HL-60/S4 treated with phorbol 12-myristate 13-acetate at 8.2 ng/mL for 4 days and 3 days (cell line): ENCODE results near the gene RB1.
"Not testable (repeated sequence)": the region's sequence is repeated elsewhere in the genome, so short reads cannot be mapped to it uniquely, and the experiment has no call there.

Source experiments
- in situ Hi-C: fragments of 300-500 bp; cut with MboI; formaldehyde crosslinking; loops from 2 replicates; pipeline ENCODE4 v1.15.0; 2022; ENCODE audit warnings: low sequenced_read_pairs

Gene RB1

GRCh38 chr13:48346583-48346982, 43.0 kb downstream of the RB1 start:
- in situ Hi-C loops, result no loop called here

- in situ Hi-C loops, result no loop called here
These were observed 46.0 kb downstream of the RB1 start for GRCh38 chr13:48349525-48349924.

DNA sequence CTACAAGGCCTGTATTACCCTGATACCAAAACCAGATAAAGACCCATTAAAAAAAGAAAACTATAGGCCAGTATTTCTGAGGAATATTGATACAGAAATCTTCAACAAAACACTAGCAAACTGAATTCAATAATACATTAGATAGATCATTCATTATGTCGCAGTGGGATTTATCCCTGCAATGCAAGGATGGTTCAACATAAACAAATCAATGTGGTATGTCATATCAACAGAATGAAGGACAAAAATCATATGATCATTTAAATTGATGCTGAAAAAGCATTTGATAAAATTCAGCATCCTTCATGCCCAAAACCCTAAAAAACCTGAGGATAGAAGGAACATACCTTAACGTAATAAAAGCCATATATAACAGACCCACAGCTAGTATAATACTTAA, 50.0 kb downstream of the RB1 start:
- in situ Hi-C loops, result no loop called here

GRCh38 chr13:48355524-48355923, 52.0 kb downstream of the RB1 start:
- in situ Hi-C loops, result not testable (repeated sequence)

GRCh38 chr13:48356750-48357149, 53.2 kb downstream of the RB1 start:
- in situ Hi-C loops, result no loop called here

DNA sequence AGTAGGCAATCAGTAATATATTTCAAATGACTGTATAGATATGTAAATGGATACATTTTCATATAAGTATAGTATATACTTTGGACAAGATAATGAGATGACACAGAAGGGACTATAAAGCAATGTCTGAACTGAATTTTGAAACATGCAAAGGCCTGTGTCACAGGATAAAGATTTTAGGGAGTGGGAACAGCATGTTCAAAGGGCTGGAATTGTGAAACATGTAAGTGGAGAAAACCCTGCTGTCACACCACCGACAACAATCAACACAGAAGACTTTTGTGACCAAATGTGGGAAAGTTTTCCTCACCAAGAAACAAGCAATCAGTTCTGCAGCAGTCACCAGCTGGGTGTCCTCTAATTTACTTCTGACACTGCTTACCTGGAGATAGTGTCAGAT, 66.4 kb downstream of the RB1 start:
- in situ Hi-C loops, result no loop called here

DNA sequence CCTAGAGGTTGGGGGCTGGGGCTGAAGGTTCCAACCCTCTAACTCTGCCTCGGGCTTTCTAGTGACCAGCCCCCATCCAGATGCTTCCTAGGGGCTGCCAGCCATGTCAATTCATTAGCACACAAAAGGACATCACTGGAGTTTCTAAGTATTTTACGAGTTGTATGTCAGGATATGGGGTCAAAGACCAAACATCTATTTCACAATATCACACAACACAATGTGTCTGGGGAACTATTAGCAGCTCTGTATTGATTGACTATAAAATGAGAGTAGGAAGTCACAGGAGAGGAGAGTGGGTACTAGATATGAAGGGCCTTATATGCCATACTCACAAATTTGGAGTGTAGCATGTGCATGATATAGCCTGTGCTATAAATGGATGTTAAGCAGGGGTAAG, 67.3 kb downstream of the RB1 start:
- in situ Hi-C loops, result no loop called here

GRCh38 chr13:48377857-48378256, 74.3 kb downstream of the RB1 start:
- in situ Hi-C loops, result no loop called here

DNA sequence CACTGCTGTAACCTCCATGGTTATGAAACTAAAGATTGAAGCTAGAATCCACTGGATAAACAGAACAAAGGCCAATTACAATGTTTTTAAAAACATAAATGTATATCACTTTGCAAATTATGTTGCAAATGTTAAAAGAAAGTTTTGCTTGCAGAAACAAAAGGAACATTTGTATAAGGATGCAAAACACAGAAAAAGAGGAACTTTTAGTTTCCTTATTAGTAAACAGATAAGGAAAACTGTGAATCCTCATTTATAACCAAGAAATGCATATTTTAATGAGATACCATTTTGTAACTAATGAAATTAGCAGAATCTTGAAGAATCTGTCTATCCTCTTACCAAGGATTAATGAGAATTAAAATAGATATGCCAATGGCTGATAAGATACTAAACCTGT, 77.0 kb downstream of the RB1 start:
- in situ Hi-C loops, result no loop called here

DNA sequence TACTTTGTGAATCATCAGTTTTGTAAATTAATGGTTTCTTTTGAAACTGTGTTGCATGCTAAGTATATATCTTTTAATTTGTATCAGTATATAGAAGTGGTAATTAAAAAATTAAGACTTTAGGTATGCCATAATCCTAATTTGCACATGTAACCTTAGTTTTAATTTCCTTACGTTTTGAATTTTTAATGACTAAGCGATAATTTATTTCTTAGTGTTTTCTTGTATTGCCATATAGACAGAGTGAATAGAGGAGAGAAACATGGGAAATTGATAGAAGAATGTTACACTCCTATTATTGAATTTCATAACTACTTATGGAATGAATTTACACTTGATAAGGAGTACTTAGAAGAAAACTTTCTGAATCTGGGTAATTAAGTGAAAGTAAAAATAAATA, 79.8 kb downstream of the RB1 start:
- in situ Hi-C loops, result no loop called here

DNA sequence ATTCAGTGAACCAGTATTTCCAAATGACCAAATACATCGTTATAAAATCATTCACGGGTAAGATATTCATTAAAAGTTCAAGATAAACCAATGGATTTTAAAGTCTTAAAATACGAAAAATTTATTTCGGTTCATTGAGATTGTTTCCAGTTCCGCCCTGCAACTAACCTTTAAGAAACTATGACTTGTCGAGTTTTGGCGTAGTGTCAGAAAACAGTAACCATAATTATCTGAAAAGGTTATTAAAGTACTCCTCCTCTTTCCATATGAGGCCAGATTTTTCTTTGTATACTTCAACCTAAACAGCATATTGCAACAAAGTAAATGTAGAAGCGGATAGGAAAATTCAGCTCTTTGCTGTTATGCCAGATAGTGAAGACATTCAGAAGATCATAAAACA, 83.3 kb downstream of the RB1 start:
- in situ Hi-C loops, result no loop called here

DNA sequence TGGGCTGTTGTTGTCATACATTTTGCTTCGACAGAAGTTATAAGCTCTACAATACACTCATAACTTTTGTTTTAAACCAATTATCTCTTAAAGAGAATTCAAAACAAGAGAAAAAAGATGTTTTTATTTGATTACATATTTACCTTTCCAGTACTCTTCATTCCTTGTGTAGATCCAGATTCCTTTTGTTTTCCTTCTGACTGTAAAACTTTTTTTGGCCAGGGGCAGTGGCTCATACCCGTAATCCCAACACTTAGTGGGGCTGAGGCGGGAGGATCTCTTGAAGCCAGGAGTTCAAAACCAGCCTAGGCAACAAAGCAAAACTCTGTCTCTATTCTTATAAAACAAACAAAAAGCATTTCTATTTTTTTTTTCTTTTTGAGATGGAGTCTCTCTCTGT, 87.7 kb downstream of the RB1 start:
- in situ Hi-C loops, result no loop called here

GRCh38 chr13:48393030-48393697, 89.6 kb downstream of the RB1 start:
- in situ Hi-C loops, result no loop called here

- in situ Hi-C loops, result no loop called here
These were observed 90.1 kb downstream of the RB1 start for GRCh38 chr13:48393698-48394085.

DNA sequence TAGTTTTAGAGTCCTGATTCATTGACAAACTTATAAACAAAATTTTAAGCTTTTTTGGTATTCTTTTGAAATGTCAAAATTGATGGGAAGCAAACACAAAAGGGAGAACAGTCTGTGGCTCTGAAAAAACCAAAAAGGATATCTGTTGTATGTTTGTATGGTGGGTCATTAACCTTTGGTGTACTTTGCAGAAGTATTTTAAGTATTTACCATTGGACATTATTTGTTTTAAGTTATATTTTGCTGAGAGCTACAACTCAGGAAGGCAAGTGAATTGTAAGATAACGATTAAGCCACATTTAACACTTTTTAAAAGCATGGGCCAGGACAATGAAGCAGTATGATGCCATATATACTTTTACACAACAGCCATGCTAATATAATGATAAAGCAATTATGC, 94.2 kb downstream of the RB1 start:
- in situ Hi-C loops, result no loop called here

DNA sequence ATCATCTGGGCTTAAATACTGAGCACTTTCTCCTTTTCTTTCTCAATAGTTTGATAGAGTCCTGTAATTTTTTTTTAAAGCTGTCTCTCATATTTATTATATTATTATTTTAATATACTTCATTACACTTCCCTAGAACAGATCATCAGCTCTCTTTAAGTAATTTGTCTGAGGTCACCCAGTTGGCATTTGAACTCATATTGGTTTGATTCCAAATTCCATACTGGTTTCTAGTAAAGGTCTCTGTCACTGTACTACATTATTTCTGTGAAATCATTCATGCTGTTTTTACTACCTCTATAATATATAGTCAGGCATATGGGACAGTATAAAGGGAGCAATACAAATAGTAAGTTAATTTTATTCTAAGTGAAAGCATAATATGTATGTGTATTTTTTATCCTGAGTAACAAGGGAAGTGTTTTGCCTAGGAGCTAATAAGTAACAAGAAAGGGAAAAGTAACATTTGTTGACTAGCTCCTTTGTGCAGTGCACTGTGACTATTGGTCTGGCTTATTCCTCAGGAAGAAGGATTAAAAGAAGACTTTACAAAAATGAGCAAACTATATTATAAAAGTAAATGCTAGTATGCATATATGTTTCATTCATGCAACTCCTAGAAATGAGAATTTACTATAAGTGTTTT, 95.0 kb downstream of the RB1 start:
- in situ Hi-C loops, result no loop called here

DNA sequence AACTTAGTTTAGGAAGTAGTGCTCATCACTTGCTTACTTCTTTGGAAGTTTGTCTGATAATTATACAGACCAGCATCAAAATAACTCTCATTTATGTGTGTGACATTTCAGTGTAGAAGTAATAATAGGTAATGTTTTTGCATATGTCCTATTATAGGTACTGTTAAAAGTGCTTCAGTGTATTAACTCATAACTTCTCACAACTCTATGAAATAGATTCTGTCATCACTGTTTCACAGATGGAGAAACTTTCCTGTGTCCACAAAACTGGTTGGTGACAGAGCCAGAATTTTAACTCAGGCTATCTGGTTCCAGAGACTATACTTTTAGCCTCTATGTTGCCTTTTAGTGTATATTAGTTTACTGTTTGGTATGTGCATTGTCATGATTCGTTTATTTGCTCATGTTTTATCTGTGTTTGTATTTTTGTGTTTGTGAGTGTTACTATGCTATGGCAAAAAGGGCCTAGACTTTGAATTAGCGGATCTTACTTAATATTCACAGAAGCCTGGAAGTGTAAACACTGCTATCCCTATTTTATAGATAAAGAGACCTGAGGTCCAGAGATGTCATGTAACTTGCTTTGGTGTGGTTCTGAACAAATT, 96.6 kb downstream of the RB1 start:
- in situ Hi-C loops, result no loop called here

DNA sequence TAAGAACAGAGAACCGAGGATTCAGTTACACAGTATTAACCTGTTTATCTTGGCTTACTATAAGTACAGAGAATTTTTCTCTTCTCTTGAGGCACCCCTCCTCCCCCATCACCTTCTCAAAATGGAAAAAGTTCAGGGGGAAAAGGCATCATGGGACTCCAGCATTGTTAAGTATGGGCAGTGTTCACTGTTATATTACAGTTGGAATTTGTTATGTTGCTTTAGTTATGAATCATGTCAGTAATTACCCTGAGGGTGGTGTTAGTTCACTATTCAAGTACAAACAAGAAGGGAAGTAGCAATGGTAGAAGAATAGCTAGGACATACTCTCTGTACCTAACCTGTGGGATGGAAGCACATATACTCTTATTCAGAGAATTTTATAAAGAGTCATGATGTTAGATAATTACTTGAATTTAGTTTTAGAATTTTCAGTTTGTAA, 97.3 kb downstream of the RB1 start:
- in situ Hi-C loops, result no loop called here

GRCh38 chr13:48401480-48401879, 97.9 kb downstream of the RB1 start:
- in situ Hi-C loops, result no loop called here

- in situ Hi-C loops, result no loop called here
These were observed 98.9 kb downstream of the RB1 start for GRCh38 chr13:48402325-48402932.

- in situ Hi-C loops, result no loop called here
These were observed 99.6 kb downstream of the RB1 start for GRCh38 chr13:48403151-48403631.

DNA sequence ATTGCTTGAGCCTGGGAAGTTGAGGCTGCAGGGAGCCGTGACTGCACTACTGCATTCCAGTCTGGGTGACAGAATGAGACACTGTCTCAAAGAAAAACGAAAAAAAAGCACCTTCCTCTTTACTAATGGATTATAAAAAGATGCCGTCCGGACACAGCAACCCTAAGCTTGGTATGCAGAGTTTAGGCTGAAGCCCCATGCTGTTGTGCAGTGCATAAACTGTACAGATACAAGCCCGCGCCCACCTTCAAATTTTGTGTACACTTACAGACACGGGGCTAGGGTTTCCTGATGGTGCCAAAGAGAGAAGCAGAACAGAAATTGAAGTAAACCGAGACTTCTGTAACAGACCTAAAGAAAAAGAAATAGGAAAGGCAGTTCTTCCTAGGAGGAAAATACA, 100.4 kb downstream of the RB1 start:
- in situ Hi-C loops, result no loop called here
